ENCODE measurements around the gene KCNA1. TPM values are rescaled to one million over a fixed set of nuclear protein-coding genes. Genes with fewer than 3 reads are reported as not detected.

The KCNA1 gene
- total RNA-seq, 1 experiment from 2014 or later, result not detected

DNA sequence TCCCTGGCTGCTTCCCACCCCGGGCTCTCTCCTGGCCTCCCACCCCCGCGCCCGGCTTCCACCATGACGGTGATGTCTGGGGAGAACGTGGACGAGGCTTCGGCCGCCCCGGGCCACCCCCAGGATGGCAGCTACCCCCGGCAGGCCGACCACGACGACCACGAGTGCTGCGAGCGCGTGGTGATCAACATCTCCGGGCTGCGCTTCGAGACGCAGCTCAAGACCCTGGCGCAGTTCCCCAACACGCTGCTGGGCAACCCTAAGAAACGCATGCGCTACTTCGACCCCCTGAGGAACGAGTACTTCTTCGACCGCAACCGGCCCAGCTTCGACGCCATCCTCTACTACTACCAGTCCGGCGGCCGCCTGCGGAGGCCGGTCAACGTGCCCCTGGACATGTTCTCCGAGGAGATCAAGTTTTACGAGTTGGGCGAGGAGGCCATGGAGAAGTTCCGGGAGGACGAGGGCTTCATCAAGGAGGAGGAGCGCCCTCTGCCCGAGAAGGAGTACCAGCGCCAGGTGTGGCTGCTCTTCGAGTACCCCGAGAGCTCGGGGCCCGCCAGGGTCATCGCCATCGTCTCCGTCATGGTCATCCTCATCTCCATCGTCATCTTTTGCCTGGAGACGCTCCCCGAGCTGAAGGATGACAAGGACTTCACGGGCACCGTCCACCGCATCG is 1.8 kb downstream of the KCNA1 start:
- no peak for DNase-seq (ENCODE audit: low read depth)

DNA sequence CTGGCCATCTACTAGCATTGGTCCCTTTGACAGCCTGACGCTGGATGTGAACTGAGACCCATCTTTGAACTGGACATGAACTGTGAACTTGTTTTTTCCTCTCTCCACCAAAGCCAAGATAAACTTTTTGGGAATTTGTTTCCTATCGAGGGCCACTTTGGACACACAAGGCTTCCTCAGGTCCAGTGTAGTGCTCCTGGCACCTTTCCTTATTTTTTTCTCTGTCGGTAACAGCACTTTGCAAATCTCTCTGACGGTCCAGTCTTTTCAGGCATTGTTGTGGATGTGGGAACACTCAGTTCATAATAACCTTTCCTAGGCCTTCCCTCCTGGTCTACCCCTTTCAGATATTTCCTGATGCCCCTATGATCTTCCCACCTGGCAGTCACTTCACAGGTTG is 5.0 kb downstream of the KCNA1 start:
- DNase-seq (ENCODE audit: low read depth), result no peak

DNA sequence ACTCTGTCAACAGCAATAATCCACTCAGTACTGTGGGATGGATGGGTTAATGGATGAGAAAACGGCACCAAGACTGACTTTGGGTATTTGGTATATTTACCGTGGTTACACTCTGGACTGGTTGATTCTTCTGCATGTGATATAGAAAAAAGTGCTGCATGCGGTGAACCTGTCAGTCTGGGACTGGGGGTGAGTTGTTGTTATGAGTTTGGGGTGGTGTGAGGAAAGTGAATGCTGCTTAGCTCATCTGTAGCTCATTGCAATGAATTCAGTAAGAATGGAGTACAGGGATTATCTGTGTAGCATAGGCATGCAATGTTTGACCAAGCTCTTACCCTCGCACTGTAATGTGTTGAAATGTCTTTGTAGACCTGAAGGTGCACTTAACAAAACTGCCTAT is 6.0 kb downstream of the KCNA1 start:
- no peak for DNase-seq (ENCODE audit: low read depth)

GRCh38 chr12:4918950-4919660 is 9.4 kb downstream of the KCNA1 start:
- peak; percentile 26 for DNase-seq (ENCODE audit: low read depth)

GRCh38 chr12:4932576-4932975 is 22.9 kb downstream of the KCNA1 start:
- DNase-seq (ENCODE audit: low read depth), result no peak

DNA sequence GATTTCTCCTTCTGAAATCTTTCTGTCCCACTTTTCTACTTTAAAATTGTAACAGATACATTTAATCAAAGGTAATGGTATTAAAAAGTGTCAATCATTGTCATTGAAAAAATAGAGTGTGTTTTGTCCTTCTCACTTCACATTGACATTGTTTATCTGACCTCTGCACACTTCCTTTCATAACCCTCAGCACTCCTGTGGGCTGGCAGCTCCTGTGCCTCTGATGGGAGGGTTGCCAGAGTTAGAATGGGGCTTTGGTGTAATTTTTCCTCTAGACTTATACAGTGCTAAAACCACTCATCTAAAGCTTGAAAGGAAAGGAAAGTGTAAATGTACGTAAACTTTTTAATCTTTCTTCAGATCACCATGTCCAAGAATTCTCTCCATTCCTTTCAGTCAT is 23.7 kb downstream of the KCNA1 start:
- DNase-seq (ENCODE audit: low read depth), result no peak

DNA sequence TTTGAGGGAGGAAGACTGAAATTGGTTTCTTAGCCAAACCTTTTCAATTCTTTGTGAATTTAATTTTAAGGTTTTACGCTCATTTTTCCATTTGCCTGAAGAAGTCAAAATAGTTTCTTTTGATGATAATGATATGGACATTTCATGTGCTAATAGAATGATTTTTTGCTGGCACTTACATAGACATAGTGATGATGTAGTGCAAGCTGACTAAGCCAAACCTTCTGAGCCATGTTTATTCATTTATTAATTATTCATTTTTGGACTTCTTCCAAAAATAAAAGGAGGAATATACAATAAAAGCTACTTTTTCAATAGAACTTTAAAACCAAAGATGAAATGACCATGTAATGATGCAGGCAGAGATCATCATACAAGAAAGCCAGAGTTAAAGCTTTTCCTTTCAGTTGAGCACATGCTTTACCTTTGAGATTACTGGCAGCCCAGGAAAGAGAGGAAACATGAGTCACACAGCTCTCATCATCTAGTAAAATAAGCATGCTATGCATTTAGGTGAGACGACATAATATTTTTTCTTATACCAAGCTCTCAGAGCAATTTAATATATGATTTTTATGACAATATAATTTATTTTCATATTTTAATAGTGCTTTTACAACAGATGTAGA is 24.8 kb downstream of the KCNA1 start:
- DNase-seq (ENCODE audit: low read depth), result peak; percentile 22

DNA sequence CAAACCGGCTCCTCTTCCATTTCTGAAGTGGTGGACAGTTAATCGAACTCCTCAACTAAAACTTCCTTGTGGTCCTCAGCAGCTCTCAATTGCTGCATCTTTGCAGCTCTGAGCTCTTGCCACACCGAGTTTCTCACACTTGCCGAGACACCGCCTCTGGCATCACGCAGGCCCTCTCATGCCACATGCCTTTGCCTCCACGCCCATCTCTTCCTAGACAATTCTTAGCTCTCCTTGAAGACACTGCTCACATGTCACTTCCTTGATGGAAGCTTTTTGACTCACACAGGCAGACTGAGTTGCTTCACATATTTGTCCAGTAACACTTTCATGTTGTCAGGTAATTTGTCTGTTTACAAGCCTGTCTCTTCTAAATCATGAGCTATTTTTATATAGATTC is 29.2 kb downstream of the KCNA1 start:
- no peak for DNase-seq (ENCODE audit: low read depth)

- DNase-seq (ENCODE audit: low read depth), result no peak
Observed at GRCh38 chr12:4939418-4940023, 29.8 kb downstream of the KCNA1 start.

- DNase-seq (ENCODE audit: low read depth), result no peak
Observed at GRCh38 chr12:4943067-4943937, 33.6 kb downstream of the KCNA1 start.

GRCh38 chr12:4943938-4944284 is 34.2 kb downstream of the KCNA1 start:
- DNase-seq (ENCODE audit: low read depth), result no peak

- DNase-seq (ENCODE audit: low read depth), result no peak
Observed at GRCh38 chr12:4947253-4947652, 37.5 kb downstream of the KCNA1 start.

DNA sequence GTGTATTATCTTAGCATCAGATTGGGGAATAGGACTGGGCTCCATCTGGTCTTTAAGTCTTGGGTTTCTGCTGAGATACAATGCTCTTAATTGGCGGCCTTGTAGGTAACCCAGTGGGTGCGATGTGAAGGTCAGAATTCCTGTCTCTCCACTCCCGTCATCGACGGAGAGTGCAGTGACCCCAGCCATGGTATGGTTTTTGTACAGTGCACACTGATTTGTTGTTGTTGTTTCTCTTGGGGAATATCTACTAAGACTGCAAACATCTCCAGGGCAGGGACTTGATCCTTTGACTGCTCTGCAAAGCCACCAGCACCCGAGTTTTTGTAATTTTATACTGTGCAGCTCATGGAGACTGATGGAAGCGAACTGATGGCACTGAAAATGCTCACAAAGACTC is 41.4 kb downstream of the KCNA1 start:
- no peak for DNase-seq (ENCODE audit: low read depth)

DNA sequence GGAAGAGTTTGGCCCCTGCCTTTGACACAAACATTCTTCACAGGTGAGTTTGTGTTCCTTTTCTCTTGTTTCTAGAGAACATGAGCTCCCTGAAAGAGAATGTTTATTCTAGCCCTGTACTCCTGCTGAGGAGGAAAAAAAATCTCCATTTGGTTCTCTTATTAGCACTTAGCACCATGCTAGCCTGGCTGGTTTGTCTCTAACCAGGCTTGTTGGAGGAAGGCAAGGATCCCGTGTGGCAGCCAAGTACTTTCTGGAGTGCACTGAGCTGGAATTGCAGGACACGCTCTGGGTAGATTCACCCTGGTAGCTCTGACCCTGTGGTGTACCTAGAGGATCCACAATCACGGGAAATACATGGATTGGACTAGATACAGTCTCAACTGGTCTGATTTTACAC is 41.9 kb downstream of the KCNA1 start:
- DNase-seq (ENCODE audit: low read depth), result no peak

GRCh38 chr12:4954621-4955354 is 45.1 kb downstream of the KCNA1 start:
- DNase-seq (ENCODE audit: low read depth), result no peak

- no peak for DNase-seq (ENCODE audit: low read depth)
Observed at GRCh38 chr12:4956054-4956453, 46.3 kb downstream of the KCNA1 start.

DNA sequence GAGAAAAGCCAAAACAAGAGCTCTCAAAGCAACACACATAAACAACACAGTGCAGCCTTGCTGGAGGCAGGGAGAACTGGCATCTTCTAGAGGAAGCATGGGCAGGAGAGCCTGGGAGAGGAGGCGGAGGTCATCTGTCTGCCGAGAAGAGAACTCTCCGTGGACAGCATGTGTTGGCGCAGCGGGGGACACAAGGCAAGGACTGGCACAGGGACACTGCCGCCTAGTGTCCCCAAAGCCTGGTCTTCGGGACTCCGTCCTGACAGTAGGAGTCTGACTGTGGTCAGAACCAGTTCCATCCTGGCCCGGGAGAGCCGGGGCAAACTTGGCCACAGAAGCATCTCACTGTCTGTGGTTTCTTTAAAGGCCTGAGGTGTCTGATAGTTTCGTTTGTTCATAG is 47.3 kb downstream of the KCNA1 start:
- no peak for DNase-seq (ENCODE audit: low read depth)

DNA sequence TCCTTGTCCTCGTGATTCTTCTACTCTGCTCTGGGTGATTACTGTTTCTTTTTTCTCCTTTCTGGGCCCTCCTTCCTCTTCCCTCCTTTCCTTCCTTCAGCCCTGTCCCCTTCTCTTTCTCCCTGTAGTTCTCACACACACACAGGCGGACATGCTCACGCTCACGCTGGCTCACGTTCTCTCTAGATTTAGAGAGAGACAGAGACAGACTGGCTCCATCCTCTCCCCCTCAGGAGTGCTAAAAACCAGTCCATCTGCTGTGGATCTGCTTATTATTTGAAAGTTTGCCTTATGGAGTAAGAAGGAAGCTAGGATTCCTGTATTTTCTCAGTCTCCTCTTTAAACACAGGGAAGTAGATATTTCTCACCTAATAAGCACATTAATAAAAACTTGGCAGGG is 48.1 kb downstream of the KCNA1 start:
- DNase-seq (ENCODE audit: low read depth), result no peak

GRCh38 chr12:4958697-4959375 is 49.1 kb downstream of the KCNA1 start:
- no peak for DNase-seq (ENCODE audit: low read depth)

DNA sequence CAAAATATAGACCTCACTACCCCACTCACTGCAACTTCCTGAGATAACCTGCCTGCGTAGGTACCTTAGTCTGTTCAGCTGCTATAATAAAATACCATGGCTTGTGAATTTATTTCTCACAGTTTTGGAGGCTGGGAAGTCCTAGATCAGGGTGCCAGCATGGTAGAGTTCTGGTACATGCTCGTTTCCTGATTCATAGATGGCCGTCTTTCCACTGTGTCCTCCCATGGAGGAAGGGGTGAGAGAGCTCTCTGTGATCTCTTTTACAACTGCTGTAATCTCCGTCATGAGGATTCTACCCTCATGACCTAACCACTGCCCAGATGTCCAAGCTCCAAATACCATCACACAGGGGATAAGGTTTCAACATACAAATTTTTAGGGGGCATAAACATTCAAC is 49.7 kb downstream of the KCNA1 start:
- no peak for DNase-seq (ENCODE audit: low read depth)

DNA sequence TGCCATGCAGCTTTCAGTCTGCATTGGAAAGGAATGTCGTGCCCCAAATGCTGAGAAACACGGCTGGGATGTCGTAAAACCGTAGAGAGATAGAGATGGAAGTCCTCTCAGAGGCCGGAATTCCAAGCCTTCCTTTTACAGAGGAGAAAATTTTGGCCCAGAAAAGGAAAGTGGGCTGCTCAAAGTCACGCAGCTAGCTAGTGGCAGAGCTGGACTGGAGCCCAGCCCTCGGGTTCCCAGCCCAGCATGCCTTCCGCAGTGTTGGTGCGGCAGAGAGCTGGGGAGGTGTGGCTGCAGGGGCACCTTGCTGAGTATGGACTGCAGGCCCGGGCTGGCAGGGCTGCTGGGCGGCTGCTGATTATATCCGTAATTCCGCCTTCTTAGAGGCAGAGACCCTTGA is 50.3 kb downstream of the KCNA1 start:
- peak; percentile 5 for DNase-seq (ENCODE audit: low read depth)

Measured in M059J (cell line).